ENCODE data around the gene BMPR1A. TPM values are rescaled to one million over a fixed set of nuclear protein-coding genes. Genes with fewer than 3 reads are reported as not detected.

The BMPR1A gene
- total and polyA plus RNA-seq, 4 donors, result 2.2 to 16.0 (median 8.9) TPM

GRCh38 chr10:86954681-86955500 lies 198.5 kb downstream of the BMPR1A start:
- H3K4me3 ChIP-seq (ENCODE audit: low read depth in 1 of 3, low read length in 3 of 3), result no peak overlapping the region
- H3K27me3 ChIP-seq (ENCODE audit: control insufficient read depth in 4 of 4, insufficient read depth in 4 of 4, low read length in 3 of 4), result no peaks in the 10 kb centered on the region
- no peaks in the 10 kb centered on the region for H3K36me3 ChIP-seq (ENCODE audit: control insufficient read depth in 4 of 4, insufficient read depth in 3 of 4, low read depth in 1 of 4, low read length in 3 of 4)
- 82% methylated on average over 13 of the region's 13 CpGs for WGBS
- TF ChIP-seq RXRA (IDR thresholded peaks at IDR 0.05) (no peak), TAF1 (conservative IDR thresholded peaks at IDR 0.05) (no peak), FOXA2 (IDR thresholded peaks at IDR 0.05) (no peak), FOXA1 (IDR thresholded peaks at IDR 0.05) (no peak), SP1 (IDR thresholded peaks at IDR 0.05) (no peak), REST (IDR thresholded peaks at IDR 0.05) (no peak), JUND (IDR thresholded peaks at IDR 0.05) (no peak), GABPA (IDR thresholded peaks at IDR 0.05 in 1 of 2, conservative IDR thresholded peaks at IDR 0.05 in 1 of 2) (no peak), HNF4G (IDR thresholded peaks at IDR 0.05) (no peak)
- TF ChIP-seq, protein P1, sequence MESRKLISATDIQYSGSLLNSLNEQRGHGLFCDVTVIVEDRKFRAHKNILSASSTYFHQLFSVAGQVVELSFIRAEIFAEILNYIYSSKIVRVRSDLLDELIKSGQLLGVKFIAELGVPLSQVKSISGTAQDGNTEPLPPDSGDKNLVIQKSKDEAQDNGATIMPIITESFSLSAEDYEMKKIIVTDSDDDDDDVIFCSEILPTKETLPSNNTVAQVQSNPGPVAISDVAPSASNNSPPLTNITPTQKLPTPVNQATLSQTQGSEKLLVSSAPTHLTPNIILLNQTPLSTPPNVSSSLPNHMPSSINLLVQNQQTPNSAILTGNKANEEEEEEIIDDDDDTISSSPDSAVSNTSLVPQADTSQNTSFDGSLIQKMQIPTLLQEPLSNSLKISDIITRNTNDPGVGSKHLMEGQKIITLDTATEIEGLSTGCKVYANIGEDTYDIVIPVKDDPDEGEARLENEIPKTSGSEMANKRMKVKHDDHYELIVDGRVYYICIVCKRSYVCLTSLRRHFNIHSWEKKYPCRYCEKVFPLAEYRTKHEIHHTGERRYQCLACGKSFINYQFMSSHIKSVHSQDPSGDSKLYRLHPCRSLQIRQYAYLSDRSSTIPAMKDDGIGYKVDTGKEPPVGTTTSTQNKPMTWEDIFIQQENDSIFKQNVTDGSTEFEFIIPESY (IDR thresholded peaks at IDR 0.05), result no peak
- TF ChIP-seq, protein P2, sequence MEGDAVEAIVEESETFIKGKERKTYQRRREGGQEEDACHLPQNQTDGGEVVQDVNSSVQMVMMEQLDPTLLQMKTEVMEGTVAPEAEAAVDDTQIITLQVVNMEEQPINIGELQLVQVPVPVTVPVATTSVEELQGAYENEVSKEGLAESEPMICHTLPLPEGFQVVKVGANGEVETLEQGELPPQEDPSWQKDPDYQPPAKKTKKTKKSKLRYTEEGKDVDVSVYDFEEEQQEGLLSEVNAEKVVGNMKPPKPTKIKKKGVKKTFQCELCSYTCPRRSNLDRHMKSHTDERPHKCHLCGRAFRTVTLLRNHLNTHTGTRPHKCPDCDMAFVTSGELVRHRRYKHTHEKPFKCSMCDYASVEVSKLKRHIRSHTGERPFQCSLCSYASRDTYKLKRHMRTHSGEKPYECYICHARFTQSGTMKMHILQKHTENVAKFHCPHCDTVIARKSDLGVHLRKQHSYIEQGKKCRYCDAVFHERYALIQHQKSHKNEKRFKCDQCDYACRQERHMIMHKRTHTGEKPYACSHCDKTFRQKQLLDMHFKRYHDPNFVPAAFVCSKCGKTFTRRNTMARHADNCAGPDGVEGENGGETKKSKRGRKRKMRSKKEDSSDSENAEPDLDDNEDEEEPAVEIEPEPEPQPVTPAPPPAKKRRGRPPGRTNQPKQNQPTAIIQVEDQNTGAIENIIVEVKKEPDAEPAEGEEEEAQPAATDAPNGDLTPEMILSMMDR (IDR thresholded peaks at IDR 0.05; ENCODE audit: low read depth, low read length, missing input control), result no peak
- TF ChIP-seq, protein P3, sequence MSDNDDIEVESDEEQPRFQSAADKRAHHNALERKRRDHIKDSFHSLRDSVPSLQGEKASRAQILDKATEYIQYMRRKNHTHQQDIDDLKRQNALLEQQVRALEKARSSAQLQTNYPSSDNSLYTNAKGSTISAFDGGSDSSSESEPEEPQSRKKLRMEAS (IDR thresholded peaks at IDR 0.05), result no peak
- no peak overlapping the region for H3K9ac ChIP-seq (ENCODE audit: low read depth in 1 of 2, low read length in 2 of 2)
- peaks cover 2 to 28% (median 15%) of the 10 kb centered on the region in 4 donors for H3K4me1 ChIP-seq (ENCODE audit: control insufficient read depth in 4 of 4, insufficient read depth in 4 of 4, low read length in 3 of 4)
- H3K9me3 ChIP-seq (ENCODE audit: control insufficient read depth in 4 of 4, low read length in 3 of 4), result no peaks in the 10 kb centered on the region
- H3K27ac ChIP-seq (ENCODE audit: low read depth in 1 of 2, low read length in 2 of 2), result peak overlapping the region; percentile 13 to 36
- no peak for DNase-seq (ENCODE audit: low spot score)

- no peaks in the 10 kb centered on the region for H3K27me3 ChIP-seq (ENCODE audit: control insufficient read depth in 4 of 4, insufficient read depth in 4 of 4, low read length in 3 of 4)
- H3K9me3 ChIP-seq (ENCODE audit: control insufficient read depth in 4 of 4, low read length in 3 of 4), result no peaks in the 10 kb centered on the region
- H3K27ac ChIP-seq (ENCODE audit: low read depth in 1 of 2, low read length in 2 of 2), result peak overlapping the region in 1 of 2 donors; percentile 36
- TF ChIP-seq TAF1 (conservative IDR thresholded peaks at IDR 0.05) (no peak), SP1 (IDR thresholded peaks at IDR 0.05) (no peak), REST (IDR thresholded peaks at IDR 0.05) (no peak), ATF3 (IDR thresholded peaks at IDR 0.05) (no peak), FOXA1 (IDR thresholded peaks at IDR 0.05) (no peak), NR2F2 (IDR thresholded peaks at IDR 0.05) (peak; percentile 33), YY1 (IDR thresholded peaks at IDR 0.05) (no peak), GABPA (IDR thresholded peaks at IDR 0.05 in 1 of 2, conservative IDR thresholded peaks at IDR 0.05 in 1 of 2) (no peak)
- TF ChIP-seq, protein P1 (IDR thresholded peaks at IDR 0.05), result no peak
- no peak for DNase-seq (ENCODE audit: low spot score)
- no peaks in the 10 kb centered on the region for H3K36me3 ChIP-seq (ENCODE audit: control insufficient read depth in 4 of 4, insufficient read depth in 3 of 4, low read depth in 1 of 4, low read length in 3 of 4)
- peak overlapping the region in 1 of 2 donors; percentile 43 for H3K9ac ChIP-seq (ENCODE audit: low read depth in 1 of 2, low read length in 2 of 2)
- H3K4me1 ChIP-seq (ENCODE audit: control insufficient read depth in 4 of 4, insufficient read depth in 4 of 4, low read length in 3 of 4), result peaks cover 2 to 28% (median 15%) of the 10 kb centered on the region in 4 donors
- peak overlapping the region in 1 of 3 donors; percentile 6 for H3K4me3 ChIP-seq (ENCODE audit: low read depth in 1 of 3, low read length in 3 of 3)
- WGBS, result 71% methylated on average over 16 of the region's 16 CpGs
Measured at GRCh38 chr10:86955501-86956194, 199.2 kb downstream of the BMPR1A start.
